Left lobe of liver (tissue), 2 donors: Measurements from ENCODE around the gene DAD1. TPM values are rescaled to one million over a fixed set of nuclear protein-coding genes. Genes with fewer than 3 reads are reported as not detected.
"Not testable (repeated sequence)": the region's sequence is repeated elsewhere in the genome, so short reads cannot be mapped to it uniquely, and the experiment has no call there.

Source experiments
- ATAC-seq: fragments of 200-7000 bp; cut with Tn5 transposase; one replicate; pipeline ENCODE4 v1.9.1; 2020; ENCODE audit warnings: mild to moderate bottlenecking, moderate library complexity
- DNase-seq: peaks from one replicate; pipeline ENCODE4 v3.0.0-alpha.2; 2020; ENCODE audit warnings: low spot score
- total RNA-seq: library from RNA; stranded (reverse); gene quantifications from one replicate; pipeline ENCODE4 v1.2.1, GENCODE V29; 2021
- donor health status: DM: no; HTN: no; CAD: no; lungs with moderate emphysema.
- donor health status: DM: no; HTN: yes; CAD: no.

DAD1 gene
- total RNA-seq = 133 TPM

DNA sequence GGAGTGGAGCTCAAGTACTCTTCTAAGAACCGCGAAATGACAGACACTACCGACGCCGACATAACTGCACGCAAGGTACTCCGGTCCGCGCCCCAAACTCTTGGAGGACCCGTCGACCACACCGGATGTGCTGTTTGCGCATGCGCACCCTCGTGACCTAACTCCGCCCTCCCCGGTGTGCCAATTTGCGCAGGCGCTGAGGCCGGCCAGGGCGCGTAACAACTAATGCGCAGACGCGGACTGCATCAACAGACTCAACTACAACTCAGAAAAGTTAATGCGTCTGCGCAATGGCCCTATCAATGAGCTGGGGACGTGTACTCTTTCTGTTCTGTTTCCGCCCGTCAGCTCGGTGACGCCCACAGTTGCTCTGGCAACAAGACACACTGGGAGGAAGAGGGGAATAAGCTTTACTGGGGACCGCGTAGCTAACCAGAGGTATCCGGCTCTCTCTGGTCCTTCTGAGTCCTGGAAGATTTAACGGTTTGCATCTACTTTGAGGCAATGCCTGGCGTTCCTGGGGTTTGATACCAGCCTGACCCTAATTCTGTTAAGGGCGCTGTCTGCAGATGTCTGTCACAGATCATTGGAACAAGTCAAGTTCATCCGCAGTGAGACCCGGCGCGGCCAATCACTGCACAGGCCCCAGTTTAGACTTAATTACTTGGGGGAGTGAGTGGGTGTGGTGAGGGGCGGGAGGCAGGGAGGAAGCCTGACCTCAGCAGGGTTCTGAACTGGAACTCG lies at the start of gene DAD1:
DAD1 (minus strand) TSS at position 129 of the 744 bp plus-strand sequence; CDS start at position 62, 67 bp downstream.
- DNase-seq = peak; percentile 99
- peak; percentile 97 for ATAC-seq

DNA sequence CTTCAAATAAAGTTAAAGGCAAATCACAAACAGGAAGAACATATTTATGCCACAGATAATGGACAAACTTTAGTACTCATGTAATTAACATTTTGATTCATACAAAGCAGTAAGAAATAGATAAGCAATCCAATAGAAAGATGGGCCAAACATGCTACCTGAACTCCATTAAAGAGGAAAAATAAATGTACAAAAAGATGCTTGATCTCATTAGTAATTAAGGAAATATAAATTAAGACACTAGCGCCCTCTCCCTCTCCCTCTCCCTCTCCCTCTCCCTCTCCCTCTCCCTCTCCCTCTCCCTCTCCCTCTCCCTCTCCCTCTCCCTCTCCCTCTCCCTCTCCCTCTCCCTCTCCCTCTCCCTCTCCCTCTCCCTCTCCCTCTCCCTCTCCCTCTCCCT lies 47.0 kb upstream of the DAD1 start:
- not testable (repeated sequence) for DNase-seq, ATAC-seq

DNA sequence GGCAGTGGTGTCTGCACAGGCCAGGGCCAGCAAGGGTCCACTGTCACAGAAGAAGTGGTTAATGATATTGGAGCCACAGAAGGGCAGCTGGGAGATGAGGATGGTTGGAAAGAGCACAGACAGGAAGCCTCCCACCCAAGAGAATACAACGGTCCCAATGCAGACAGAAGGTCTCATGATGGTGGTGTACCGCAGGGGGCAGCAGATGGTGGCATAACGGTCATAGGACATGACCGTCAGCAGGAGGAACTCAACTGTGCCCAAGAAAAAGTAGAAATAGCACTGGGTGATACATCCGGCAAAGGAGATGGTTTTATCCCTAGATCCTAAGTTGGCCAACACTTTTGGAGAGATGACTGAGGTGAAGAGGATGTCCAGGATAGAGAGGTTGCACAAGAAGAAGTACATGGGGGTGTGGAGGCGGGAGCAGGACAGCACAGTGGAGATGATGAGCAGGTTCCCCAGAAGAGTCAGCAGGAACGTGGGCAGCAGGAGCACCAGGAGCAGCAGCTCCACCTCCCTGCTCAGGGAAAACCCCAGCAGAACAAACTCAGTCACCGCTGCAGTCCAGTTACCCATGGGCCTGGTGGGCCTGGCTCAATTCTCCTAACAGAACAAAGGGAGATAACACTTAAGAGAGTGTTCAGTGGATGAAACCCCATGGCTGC lies 45.3 kb upstream of the DAD1 start:
- ATAC-seq = no peak
- no peak for DNase-seq

DNA sequence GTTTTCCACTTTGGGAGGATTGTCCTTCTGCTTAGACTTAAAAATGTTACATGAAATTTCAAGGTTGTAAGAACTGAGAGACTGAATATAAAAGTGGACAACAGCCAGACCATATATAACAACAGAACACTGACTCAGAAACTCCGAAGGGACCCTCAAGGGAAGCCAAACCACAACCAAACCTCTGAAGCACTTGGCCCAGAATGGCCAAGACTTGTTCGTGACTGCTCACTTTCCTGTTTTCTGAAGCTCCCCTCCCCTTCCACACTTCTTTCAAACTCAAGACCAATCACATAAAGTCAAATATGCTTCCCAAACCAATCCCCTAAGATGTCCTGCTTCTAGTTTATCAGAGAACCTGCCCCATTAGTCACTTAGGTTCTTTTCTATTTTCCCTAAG lies 41.5 kb upstream of the DAD1 start:
- ATAC-seq (no peak), DNase-seq (no peak)

DNA sequence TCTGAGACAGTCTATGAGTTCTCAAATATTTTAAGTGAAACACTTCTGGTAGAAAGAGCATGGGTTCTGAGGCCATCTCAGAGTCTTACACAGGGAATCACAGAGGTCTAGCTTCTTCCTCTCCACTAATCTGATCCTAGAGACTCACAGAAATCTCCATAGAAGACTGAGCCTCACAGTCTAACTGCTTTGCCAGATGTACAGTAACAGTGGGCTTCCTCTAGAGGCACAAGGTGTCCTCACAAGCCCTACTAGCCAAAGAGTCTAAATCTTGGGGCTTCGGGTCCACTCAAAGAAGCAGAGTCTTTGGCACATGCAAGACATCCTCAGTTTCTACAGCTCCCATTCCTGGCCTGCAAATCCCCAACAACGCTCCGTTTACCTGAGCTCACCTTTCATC lies 41.0 kb upstream of the DAD1 start:
- ATAC-seq = no peak
- no peak for DNase-seq

DNA sequence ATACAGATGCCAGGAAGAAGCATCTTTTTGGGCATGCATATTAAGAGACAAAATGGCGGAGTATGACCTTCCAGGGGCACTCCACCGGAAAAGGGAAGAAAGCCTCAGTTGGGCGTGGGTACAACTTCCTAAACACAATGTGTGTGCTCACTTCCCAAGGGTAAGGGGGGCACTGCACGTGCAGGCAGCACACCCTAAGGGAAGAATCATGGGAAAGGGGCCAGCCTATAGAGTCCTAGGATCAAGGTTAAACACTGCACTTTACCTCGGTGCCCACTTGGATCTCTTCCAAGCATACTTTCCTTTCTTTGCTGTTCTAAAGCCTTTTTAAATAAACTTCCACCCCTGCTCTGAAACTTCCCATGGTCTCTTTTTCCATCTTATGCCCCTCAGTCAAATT lies 40.3 kb upstream of the DAD1 start:
- ATAC-seq (no peak), DNase-seq (no peak)

DNA sequence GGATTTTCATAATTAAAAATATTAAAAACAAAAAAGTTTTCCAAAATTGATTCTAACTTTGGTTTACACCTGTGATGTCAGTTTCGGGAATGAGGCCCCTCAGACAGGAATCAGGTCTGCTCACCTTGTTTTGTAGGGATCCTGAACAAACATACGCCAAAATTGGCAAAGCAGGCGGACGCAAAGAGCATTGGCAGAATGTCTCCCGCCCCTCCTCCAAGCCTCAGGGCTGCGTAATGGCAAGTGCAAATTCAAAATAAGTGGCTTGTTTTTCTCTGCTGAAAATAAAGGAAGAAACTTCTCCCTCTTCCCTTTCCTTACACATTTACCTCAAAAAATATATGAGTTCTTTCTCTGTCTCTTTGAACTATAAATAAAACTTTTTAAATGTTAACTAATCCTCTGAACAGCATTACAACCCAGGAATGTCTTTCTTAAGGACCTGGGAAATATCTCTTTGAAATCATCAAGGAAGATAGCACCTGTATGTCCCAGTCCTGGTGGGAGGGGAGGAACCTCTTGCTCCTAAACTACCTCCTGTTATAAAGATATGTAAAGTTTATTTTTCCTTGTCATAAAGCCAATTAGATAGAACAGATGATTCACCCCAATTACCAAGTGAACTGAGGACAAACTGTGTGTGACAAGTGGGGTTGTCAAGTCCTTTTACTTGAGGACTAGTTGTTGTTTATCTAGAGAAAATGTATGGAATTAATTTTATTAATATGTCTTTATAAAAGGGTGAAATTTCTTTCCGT lies 38.7 kb upstream of the DAD1 start:
- DNase-seq (no peak), ATAC-seq (no peak)

DNA sequence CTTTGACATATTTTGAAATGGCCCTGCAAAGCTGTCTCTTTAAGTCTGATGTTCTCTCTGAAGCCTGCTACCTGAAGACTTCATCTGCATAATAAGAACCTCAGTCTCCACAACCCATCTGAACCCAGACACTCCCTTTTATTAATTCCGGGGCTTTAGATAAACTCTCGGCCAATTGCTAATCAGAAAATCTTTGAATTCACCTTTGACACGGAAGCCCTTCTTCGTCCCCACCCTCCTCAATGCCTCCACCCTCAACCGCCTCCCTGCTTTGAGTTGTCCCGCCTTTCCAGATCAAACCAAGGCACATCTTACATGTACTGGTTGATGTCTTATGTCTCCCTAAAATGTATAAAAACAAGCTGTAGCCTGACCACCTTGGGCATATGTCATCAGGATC lies 37.6 kb upstream of the DAD1 start:
- ATAC-seq = no peak
- no peak for DNase-seq

DNA sequence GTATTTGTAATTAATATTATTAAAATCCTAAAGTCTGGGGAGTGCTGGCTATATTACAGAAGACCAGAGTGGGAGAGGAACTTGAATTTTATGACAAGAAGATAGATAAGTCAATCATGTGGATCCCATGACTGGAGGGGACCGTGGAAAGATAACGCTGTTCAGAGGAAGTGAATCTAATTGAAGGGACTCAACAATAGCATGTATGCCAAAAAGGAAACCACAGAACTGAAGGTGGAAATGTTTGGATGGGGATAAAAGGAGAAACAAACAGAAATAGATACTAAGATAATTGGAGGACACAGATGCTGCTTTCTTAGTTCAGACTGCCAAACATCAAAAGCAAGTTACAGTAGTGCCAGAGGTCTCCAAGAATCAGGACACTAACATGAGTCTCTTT lies 34.0 kb upstream of the DAD1 start:
- no peak for ATAC-seq
- DNase-seq = no peak

DNA sequence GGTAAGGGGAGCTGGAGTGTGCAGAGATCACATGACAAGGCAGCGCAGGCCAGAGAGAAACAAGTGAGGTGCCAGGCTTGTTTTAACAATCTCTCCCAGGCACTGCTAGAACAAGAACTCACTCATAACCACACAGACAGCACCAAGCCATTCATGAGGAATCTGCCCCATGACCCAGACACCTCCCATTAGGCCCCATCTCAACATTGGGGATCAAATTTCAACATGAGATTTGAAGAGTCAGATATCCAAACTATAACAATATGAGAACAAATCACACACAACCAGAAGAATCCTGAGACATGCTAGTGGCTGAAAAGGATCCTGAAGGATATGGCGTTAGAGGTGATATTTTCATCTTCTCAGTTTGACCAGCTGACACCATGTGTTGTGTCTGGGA lies 33.2 kb upstream of the DAD1 start:
- no peak for ATAC-seq
- no peak for DNase-seq

DNA sequence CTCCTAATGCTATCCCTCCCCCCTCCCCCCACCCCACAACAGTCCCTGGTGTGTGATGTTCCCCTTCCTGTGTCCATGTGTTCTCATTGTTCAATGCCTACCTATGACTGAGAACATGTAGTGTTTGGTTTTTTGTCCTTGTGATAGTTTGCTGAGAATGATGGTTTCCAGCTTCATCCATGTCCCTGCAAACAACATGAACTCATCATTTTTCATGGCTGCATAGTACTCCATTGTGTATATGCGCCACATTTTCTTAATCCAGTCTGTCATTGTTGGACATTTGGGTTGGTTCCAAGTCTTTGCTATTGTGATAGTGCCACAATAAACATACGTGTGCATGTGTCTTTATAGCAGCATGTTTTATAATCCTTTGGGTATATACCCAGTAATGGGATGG lies 26.7 kb upstream of the DAD1 start:
- ATAC-seq = not testable (repeated sequence)

DNA sequence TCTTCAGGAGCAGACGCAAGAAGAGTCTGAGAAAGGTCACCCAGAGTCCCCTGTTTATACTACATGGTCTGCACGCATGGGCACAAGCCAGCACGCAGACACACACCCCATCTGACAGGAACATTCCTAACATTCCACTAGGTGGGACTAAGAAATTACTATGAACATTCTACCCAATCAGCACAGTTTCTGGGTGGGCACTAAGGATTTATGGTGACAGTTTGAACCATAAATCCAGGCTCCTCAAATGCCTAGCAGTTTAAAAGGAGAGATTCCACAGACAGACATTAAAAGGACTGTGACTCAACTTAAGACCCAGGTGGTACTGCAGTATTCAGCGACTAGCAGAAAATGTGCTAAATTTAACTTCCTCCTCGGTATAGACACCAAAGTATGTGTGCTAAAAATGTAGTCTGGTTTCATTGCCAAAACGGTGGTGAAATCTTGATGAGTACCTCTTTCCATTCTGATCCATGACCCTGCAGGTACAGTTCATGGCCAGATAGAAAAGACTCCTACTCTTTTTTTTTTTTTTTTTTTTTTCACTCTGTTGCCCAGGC lies 25.3 kb upstream of the DAD1 start:
- DNase-seq = no peak
- ATAC-seq = peak; percentile 86

More for the DNA sequence above, 26.7 kb upstream of the DAD1 start:
- DNase-seq = not testable (repeated sequence)

DNA sequence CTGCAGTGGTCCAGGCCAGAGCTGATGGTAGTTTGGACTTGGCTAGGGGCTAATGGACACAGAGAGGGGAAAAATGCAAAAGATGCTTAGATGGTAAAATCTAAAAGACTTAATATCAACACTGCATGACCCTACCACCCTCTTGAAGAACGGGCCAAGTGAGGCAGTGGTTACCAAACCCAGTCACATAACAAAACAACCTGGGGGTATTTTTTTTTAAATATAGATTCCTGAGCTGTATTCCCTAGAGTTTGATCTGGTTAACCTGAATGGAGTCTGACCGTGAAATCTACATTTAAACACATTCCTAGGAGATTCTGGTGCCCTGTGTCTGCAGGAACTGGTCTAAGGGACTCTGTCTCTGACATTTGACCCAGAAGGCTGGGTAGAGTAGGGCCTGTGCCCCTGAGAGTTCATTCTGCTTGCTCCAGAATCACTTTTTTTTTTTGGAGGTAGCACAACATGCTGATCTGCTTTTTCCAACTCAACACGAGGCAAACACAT lies 24.8 kb upstream of the DAD1 start:
- no peak for DNase-seq
- ATAC-seq = peak; percentile 39

DNA sequence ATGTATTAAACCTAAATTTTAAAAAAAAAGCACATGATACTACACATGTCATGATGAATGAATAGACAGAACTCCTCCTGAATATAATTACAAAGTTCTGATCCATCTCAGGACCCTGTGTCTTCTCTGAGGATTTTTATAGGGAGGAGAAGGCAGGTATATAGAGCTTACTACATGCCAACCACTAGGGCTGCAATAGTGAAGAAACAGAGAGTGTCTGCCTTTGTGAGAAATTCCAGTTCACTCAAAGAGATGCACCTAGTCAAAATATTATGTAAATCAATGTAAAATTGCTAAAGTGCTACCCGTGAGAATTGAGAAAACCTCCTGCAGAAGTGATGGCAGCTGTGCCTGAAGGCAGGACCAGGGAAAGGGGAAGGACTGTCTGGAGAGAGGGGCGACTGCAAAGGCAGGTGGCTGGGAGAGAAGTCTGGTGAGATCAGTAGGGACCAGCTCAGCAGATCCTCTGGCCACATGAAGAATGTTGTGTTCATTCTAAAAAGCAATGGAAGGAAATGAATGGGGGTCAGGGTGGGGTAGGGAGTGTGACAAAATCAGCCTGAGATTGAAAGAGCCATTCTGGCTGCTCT lies 24.2 kb upstream of the DAD1 start:
- no peak for ATAC-seq
- no peak for DNase-seq

DNA sequence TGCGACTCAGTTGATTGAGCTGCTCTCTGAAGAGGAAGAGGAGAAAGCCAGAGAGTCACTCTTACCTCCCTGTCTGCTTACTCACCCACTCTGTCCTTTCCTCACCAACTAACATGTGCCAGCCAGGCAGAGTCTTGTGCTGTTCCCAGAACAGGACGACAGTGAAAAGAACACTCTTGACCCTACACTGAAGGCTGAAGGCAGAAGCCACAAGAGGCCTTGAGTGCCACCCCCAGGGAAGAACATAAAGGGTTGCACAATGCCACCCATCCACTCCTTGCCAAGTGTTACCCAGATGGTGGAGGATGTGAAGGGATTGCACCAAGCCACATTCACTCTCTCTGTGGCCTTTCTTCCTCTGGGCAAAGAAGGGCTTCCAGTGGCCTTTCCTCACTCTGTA lies 21.9 kb upstream of the DAD1 start:
- no peak for ATAC-seq
- DNase-seq = no peak

DNA sequence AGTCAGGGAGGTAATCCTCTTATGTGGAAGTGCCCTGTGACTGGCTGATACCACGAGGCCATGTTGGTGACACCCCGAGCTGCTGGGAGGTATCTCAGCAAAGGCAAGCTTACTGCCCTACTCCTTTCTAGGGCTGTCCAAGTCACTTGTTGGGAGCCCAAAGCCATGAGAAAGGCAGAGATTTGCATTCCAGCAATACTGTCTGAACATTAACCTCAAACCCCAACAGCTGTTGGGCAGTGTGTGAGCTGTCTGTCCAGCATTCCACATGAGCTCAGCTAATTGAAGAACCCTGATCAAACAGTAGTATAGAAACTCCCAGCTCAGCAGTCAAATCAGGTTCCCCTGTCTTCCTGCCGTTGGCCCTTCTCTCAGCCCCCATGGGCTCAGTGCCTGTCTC lies 18.3 kb upstream of the DAD1 start:
- DNase-seq (no peak), ATAC-seq (no peak)

DNA sequence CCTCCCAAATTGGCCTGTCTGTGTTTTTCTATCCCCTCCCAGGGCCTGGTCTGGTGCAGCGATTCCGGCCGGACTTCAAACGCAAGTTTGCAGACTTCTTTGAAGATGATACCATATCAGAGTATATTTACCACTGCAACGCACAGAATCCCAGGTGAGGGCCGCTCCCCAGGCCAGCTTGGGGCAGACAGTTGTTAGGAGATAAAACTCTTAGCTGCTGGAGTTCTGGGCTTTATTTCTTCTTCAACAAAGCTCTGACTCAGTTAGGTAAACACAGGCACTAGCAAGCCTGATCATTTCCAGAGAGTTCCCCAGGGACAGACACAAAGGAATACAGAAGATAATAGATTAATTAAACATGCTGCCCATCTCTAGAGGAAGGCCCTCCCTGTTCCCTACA lies 17.4 kb upstream of the DAD1 start:
- no peak for DNase-seq
- no peak for ATAC-seq

DNA sequence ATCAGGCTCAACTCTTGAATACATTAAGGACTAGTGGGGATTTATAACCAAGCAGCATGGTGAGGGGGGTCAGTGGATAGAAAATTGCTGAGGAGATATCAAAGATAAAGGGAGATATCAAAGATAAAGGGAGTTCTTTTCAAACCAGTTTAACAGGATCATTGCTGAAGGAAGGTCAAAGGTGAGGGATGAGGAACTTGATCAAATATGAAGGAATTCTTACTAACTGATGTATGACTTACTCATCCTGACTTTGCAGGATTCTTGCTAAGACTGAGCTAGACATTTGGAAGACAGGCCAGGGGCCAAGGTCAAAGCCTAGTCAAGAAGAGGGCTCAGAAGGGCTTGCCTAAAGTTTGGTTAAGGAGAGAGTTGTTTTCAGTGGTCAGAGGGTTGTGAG lies 13.8 kb upstream of the DAD1 start:
- DNase-seq = no peak
- no peak for ATAC-seq

DNA sequence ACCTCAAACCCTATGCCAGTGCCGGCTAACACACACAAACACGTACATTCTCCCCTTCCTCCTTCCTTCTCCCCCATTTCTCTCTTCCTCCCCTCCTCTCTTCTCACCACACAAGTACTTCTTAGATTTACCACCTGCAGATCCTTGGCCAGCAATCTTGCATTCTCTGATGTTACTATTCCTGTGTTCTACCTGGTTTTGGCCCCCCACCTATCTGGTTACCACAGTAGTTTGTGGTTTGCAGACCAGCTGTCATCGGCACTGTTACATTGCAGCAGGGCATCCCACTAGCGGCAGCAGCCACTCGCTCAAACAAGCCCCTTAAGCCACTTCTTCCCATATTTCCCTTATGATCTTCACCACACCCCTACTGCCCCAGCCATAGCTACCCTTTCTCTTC lies 13.0 kb upstream of the DAD1 start:
- no peak for DNase-seq
- ATAC-seq = no peak

DNA sequence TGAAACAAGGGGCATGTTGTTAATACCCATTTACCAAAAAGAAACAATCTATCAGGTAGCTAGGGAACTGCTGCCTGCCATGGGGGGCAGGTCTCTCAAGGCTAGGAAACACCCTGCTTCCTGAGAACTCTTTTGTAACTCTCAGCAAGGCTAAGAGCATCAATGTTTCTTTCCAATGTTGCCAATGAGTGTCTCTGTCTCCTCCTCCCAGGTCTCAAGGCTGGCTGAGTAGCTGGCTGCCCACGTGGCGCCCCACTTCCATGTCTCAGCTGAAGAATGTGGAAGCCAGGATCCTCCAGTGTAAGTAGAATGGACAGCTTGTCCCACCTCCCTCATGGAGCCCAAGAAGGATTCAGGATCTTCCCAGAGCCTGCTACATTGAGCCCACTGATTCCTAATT lies 12.4 kb upstream of the DAD1 start:
- ATAC-seq (no peak), DNase-seq (no peak)

DNA sequence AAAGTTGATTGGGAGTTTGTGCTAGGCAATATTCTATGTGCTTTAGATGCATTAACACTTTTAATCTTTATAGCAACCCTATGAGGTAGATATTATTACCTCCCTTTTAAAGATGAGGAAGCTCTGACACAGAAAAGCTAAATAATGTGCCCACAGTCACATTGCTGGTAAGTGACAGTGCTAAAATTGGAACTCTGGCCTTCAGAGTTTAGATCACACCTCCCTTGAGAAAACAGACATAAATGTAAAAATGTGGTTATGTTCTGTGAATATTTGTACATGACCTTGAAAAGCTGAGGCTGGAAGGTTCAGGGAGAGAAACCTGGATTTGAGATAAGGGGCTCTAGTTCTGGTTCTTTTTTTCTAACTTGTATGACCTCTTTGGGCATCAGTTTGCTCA lies 11.0 kb upstream of the DAD1 start:
- ATAC-seq (no peak), DNase-seq (no peak)
